Gastrocnemius medialis (tissue), 4 donors: Measurements from ENCODE around the gene EBNA1BP2.

Experiments
- POLR2A ChIP-seq, 2 donors: fragments of 450-650 bp; IDR thresholded peaks; one replicate each; pipeline ENCODE4 v1.6.1; 2017; ENCODE audit warnings: antibody characterized with exemption in 2 of 2, mild to moderate bottlenecking in 2 of 2, moderate library complexity in 2 of 2
- TF ChIP-seq, protein P1 (sequence below), 5 experiments: fragments of 450-650 bp in 3 of 5; fragments of 200-600 bp in 2 of 5; sonication (generic) in 2 of 5; IDR thresholded peaks in 4 of 5; conservative IDR thresholded peaks in 1 of 5; 1 replicate in 4 of 5; 2 replicates in 1 of 5; pipeline ENCODE4 v1.5.1; 2016 to 2019; ENCODE audit warnings: antibody characterized with exemption in 5 of 5, mild to moderate bottlenecking in 3 of 5, moderate library complexity in 3 of 5

DNA sequence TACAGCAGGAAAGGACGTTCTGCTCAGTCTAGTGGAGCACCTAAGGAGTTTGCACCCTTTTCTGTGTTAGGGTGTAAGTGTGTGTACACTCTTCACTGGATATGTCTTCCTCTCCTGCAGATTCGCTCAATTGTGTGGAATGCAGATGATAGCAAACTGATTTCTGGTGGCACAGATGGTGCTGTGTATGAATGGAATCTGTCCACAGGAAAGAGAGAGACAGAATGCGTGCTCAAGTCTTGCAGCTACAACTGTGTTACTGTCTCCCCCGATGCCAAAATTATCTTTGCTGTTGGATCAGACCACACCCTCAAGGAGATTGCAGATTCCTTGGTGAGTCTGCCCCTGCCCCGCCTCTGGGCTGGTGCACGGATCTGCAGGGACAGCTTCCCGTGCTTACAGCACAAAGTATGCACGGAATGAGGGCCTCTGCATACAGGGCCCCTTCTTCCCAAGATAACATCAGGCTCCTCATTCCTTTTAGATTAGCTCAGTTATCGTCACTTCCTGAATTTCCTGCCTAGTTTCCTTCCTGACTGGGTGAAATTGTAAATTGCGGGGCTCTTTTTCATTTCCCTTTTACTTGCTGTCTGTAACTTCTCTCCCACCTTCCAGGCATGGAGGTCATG, 34.6 kb upstream of the EBNA1BP2 start:
- TF ChIP-seq, protein P1, sequence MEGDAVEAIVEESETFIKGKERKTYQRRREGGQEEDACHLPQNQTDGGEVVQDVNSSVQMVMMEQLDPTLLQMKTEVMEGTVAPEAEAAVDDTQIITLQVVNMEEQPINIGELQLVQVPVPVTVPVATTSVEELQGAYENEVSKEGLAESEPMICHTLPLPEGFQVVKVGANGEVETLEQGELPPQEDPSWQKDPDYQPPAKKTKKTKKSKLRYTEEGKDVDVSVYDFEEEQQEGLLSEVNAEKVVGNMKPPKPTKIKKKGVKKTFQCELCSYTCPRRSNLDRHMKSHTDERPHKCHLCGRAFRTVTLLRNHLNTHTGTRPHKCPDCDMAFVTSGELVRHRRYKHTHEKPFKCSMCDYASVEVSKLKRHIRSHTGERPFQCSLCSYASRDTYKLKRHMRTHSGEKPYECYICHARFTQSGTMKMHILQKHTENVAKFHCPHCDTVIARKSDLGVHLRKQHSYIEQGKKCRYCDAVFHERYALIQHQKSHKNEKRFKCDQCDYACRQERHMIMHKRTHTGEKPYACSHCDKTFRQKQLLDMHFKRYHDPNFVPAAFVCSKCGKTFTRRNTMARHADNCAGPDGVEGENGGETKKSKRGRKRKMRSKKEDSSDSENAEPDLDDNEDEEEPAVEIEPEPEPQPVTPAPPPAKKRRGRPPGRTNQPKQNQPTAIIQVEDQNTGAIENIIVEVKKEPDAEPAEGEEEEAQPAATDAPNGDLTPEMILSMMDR (IDR thresholded peaks at IDR 0.05 in 4 of 5, conservative IDR thresholded peaks at IDR 0.05 in 1 of 5), result no peak
- no peak for TF ChIP-seq POLR2A (IDR thresholded peaks at IDR 0.05)
